Measurements from ENCODE around the gene FABP7. TPM values are rescaled to one million over a fixed set of nuclear protein-coding genes. Genes with fewer than 3 reads are reported as not detected.

The FABP7 gene
- total RNA-seq, 4 donors from 2014 or later: 22.4 to 78.8 (median 43.2) TPM

DNA sequence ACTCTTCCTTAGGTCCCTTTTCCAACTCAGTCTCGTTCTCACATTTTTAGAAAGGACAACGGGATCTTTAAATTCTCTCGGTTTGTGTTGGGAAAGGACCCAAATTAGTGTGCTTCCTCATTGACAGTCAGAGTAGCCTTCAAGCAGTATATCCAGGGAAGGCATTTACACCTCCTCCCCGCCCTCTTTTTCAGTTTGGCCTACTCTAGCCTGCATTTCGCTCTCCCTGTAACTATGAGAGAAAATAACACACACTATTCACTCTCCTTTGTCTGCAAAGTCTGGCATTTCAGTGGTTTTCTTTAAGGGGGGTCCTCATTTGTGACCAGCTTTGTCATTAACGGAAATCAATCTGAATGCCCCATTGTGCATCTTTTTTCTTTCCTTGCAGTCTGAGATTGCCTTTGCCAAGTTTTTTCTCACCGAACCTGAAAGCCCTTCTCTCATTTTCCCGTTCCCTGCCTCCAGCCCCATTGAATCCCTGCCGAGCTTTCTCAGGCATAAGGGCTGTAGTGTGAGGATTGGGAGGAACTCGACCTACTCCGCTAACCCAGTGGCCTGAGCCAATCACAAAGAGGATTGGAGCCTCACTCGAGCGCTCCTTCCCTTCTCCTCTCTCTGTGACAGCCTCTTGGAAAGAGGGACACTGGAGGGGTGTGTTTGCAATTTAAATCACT is 393 bp upstream of the FABP7 start:
- no peak overlapping the region for H3K4me3 ChIP-seq (ENCODE audit: low read depth, poor library complexity, severe bottlenecking)
- whole genome bisulfite sequencing, 2 donors: 40 to 44% methylated on average over 13 of the region's 13 CpGs
- DNase-seq (ENCODE audit: low spot score in 2 of 2): no peak
- intact Hi-C loops (cut with DNase I; ENCODE audit: low total_unique reads): no loop called here
- TF ChIP-seq, protein P1, sequence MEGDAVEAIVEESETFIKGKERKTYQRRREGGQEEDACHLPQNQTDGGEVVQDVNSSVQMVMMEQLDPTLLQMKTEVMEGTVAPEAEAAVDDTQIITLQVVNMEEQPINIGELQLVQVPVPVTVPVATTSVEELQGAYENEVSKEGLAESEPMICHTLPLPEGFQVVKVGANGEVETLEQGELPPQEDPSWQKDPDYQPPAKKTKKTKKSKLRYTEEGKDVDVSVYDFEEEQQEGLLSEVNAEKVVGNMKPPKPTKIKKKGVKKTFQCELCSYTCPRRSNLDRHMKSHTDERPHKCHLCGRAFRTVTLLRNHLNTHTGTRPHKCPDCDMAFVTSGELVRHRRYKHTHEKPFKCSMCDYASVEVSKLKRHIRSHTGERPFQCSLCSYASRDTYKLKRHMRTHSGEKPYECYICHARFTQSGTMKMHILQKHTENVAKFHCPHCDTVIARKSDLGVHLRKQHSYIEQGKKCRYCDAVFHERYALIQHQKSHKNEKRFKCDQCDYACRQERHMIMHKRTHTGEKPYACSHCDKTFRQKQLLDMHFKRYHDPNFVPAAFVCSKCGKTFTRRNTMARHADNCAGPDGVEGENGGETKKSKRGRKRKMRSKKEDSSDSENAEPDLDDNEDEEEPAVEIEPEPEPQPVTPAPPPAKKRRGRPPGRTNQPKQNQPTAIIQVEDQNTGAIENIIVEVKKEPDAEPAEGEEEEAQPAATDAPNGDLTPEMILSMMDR (IDR thresholded peaks at IDR 0.05): no peak
- no peak for TF ChIP-seq POLR2A (IDR thresholded peaks at IDR 0.05)

DNA sequence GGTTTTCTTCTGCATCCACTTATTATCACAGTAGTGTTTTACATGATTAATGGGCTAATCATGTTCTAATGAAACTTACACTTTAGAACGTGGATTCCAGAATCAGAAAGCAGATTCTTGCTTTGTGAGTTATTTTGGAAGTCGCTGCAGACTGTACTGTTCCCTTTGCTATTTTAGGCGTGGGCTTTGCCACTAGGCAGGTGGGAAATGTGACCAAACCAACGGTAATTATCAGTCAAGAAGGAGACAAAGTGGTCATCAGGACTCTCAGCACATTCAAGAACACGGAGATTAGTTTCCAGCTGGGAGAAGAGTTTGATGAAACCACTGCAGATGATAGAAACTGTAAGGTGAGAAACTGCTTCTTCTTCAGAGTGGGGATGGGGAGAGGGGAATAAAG is 598 bp downstream of the FABP7 start:
- intact Hi-C loops (cut with DNase I; ENCODE audit: low total_unique reads): no loop called here
- WGBS, 2 donors: 47 to 51% methylated on average over 5 of the region's 5 CpGs

DNA sequence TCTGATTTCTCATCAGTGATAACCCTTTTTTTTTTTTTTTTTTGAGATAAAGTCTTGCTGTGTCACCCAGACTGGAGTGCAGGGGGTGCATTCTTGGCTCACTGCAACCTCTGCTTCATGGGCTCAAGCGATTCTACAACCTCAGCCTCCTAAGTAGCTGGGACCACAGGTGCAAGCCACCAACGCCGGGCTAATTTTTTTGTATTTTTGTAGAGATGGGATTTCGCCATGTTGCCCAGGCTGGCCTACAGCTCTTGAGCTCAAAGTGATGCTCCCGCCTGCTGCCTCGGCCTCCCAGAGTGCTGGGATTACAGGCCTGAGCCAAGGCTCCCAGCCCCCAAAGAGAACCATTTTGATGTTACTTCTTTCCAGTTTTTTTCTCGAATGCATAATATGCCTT is 2.2 kb downstream of the FABP7 start:
- no peak for DNase-seq (ENCODE audit: low spot score in 2 of 2)
- no peak overlapping the region for H3K4me3 ChIP-seq (ENCODE audit: low read depth, poor library complexity, severe bottlenecking)
- 95 to 97% methylated on average over 7 of the region's 7 CpGs for WGBS, 2 donors
- intact Hi-C loops (cut with DNase I; ENCODE audit: low total_unique reads): no loop called here
- no peak for TF ChIP-seq POLR2A (IDR thresholded peaks at IDR 0.05)
- TF ChIP-seq, protein P1 (IDR thresholded peaks at IDR 0.05): no peak

More for the DNA sequence above, 598 bp downstream of the FABP7 start:
- no peak overlapping the region for H3K4me3 ChIP-seq (ENCODE audit: low read depth, poor library complexity, severe bottlenecking)
- DNase-seq (ENCODE audit: low spot score in 2 of 2): no peak
- TF ChIP-seq, protein P1 (IDR thresholded peaks at IDR 0.05): no peak
- TF ChIP-seq POLR2A (IDR thresholded peaks at IDR 0.05): no peak

DNA sequence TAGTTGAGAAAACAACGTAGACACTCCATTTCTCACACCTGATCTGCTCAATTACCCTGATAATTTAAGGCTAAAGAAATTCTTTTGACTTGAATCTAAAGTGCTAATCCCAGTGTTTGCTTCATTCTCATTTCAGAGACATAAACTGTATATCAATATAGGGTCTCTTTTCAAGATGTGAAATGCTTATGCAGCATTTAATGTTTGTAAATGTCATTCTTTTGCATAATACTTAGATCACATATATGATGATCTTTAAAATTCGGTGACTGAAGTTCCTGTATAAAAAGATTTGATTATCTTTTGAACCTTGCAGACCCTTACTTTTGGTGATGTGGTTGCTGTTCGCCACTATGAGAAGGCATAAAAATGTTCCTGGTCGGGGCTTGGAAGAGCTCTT is 3.9 kb downstream of the FABP7 start:
- no peak for DNase-seq (ENCODE audit: low spot score in 2 of 2)
- no peak for TF ChIP-seq POLR2A (IDR thresholded peaks at IDR 0.05)
- TF ChIP-seq, protein P1 (IDR thresholded peaks at IDR 0.05): no peak
- WGBS, 2 donors: 88 to 93% methylated on average over 4 of the region's 4 CpGs
- H3K4me3 ChIP-seq (ENCODE audit: low read depth, poor library complexity, severe bottlenecking): no peak overlapping the region
- intact Hi-C loops (cut with DNase I; ENCODE audit: low total_unique reads): no loop called here

DNA sequence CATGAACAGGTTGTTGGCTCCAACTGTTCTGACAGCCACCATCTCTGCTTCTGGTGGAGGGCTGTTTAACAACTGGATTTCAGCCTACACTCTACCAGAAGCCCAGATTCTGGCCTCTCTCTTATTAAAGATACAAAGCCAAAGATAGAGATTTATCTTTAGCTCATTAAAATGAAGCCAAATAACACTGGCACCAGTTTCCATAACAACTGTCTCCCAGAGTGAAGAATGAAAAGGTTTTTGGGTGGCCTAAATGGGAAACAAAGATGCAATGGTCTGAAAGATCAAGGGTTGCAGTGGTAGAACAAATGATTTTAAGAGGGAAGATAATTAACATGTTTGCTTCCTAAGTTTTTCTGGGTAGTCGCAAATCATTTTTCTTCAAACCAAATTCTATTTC is 6.4 kb downstream of the FABP7 start:
- intact Hi-C loops (cut with DNase I; ENCODE audit: low total_unique reads): no loop called here
- DNase-seq (ENCODE audit: low spot score in 2 of 2): no peak
- 76 to 83% methylated on average over 1 of the region's 1 CpG for WGBS, 2 donors
- TF ChIP-seq POLR2A (IDR thresholded peaks at IDR 0.05): no peak
- TF ChIP-seq, protein P1 (IDR thresholded peaks at IDR 0.05): no peak
- H3K4me3 ChIP-seq (ENCODE audit: low read depth, poor library complexity, severe bottlenecking): no peak overlapping the region

DNA sequence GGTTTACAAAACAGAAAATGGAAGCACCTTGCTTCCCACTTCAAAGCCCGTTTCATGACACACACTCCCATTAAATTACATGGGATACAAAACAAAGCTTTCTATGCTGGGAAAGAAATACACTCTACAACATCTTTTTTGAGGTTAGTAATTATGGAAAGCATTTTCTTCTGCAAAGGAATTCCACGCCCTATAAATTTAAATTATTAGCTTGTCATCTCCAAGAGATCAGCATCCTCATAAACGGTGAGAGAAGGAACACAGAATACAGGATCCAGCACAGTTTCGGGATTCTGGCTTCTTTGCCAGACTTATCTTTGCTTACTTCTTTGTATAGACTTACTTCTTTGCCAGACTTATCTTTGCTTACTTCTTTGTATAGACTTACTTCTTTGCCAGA is 8.2 kb downstream of the FABP7 start:
- no peak overlapping the region for H3K4me3 ChIP-seq (ENCODE audit: low read depth, poor library complexity, severe bottlenecking)
- intact Hi-C loops (cut with DNase I; ENCODE audit: low total_unique reads): no loop called here
- DNase-seq (ENCODE audit: low spot score in 2 of 2): no peak
- no peak for TF ChIP-seq POLR2A (IDR thresholded peaks at IDR 0.05)
- TF ChIP-seq, protein P1 (IDR thresholded peaks at IDR 0.05): no peak
- WGBS, 2 donors: 41 to 50% methylated on average over 4 of the region's 4 CpGs
